Cardiac fibroblast (primary cell): Measurements from ENCODE around the gene PET117.

Source experiments
- DNase-seq, 2 donors: peaks; one replicate each; pipeline versions ENCODE4 v3.0.0 to v3.0.0-alpha.2; 2010; ENCODE audit warnings: low read depth in 2 of 2
- H3K4me3 ChIP-seq, 2 donors: replicated peaks in 1 of 2; 1 replicate in 1 of 2; 2 replicates in 1 of 2; pipeline ENCODE4 v1.5.1; 2011; ENCODE audit warnings: low read depth in 2 of 2, low read length in 2 of 2, mild to moderate bottlenecking in 2 of 2, moderate library complexity in 1 of 2
- CTCF ChIP-seq: IDR thresholded peaks from one replicate; pipeline ENCODE4 v1.5.1; 2011; ENCODE audit warnings: low read depth, mild to moderate bottlenecking, low read length, inconsistent platforms

The PET117 gene

GRCh38 chr20:18191306-18191705 lies 53.6 kb downstream of the PET117 start:
- H3K4me3 ChIP-seq: no peak overlapping the region
- TF ChIP-seq CTCF: no peak

More at GRCh38 chr20:18191306-18191705, 53.6 kb downstream of the PET117 start:
- DNase-seq: no peak
